Measurements from ENCODE around the gene ZNF747.
A peak's percentile ranks its signal among the peaks of the same experiment; 100 is the strongest.
"Not testable (repeated sequence)": the region's sequence is repeated elsewhere in the genome, so short reads cannot be mapped to it uniquely, and the experiment has no call there.

The ZNF747 gene

DNA sequence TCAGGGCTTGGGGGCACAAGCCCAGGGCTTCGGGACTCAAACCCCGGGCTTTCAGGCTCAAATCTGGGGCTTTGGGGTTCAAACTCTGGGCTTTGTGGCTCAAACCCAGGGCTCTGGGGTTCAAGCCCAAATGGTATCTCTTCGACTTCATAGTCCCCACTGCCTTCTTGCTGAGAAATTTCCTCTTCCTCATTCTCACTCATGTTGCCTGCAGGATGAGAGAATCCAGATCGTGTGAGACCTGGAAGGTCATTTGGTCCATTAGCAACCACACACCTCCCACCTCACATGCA is 8.9 kb downstream of the ZNF747 start:
- TF ChIP-seq, protein P1, sequence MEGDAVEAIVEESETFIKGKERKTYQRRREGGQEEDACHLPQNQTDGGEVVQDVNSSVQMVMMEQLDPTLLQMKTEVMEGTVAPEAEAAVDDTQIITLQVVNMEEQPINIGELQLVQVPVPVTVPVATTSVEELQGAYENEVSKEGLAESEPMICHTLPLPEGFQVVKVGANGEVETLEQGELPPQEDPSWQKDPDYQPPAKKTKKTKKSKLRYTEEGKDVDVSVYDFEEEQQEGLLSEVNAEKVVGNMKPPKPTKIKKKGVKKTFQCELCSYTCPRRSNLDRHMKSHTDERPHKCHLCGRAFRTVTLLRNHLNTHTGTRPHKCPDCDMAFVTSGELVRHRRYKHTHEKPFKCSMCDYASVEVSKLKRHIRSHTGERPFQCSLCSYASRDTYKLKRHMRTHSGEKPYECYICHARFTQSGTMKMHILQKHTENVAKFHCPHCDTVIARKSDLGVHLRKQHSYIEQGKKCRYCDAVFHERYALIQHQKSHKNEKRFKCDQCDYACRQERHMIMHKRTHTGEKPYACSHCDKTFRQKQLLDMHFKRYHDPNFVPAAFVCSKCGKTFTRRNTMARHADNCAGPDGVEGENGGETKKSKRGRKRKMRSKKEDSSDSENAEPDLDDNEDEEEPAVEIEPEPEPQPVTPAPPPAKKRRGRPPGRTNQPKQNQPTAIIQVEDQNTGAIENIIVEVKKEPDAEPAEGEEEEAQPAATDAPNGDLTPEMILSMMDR (IDR thresholded peaks at IDR 0.05; ENCODE audit: insufficient read depth, low read length, missing control alignments), result no peak
- ChIA-PET POLR2A (interaction anchor here (0.6 to 0.9 kb wide), 2 partner anchors 96 to 537 kb away, joined by 3 read pairs; partner anchors contain the start of gene DCTPP1), CTCF (interaction anchor here (2.3 kb wide), 1 partner anchor 10 kb away, joined by 9 read pairs; the partner anchor contains the start of gene ZNF747)
- H3K4me3 ChIP-seq (ENCODE audit: low read depth, low read length), result peak overlapping the region; percentile 80
- DNase-seq (ENCODE audit: low read depth, low spot score), result no peak

GRCh38 chr16:30524575-30525568 is 9.8 kb downstream of the ZNF747 start:
- TF ChIP-seq, protein P1 (IDR thresholded peaks at IDR 0.05; ENCODE audit: insufficient read depth, low read length, missing control alignments), result no peak
- no peak for DNase-seq (ENCODE audit: low read depth, low spot score)
- CTCF ChIA-PET, result interaction anchor here (0.8 to 2.3 kb wide), 2 partner anchors 10 to 104 kb away, joined by 3 to 9 read pairs; partner anchors contain the start of gene ZNF747
- H3K4me3 ChIP-seq (ENCODE audit: low read depth, low read length), result no peak overlapping the region
- POLR2A ChIA-PET, result interaction anchor here (0.6 to 0.9 kb wide), 2 partner anchors 95 to 538 kb away, joined by 3 read pairs; partner anchors contain the start of gene DCTPP1

DNA sequence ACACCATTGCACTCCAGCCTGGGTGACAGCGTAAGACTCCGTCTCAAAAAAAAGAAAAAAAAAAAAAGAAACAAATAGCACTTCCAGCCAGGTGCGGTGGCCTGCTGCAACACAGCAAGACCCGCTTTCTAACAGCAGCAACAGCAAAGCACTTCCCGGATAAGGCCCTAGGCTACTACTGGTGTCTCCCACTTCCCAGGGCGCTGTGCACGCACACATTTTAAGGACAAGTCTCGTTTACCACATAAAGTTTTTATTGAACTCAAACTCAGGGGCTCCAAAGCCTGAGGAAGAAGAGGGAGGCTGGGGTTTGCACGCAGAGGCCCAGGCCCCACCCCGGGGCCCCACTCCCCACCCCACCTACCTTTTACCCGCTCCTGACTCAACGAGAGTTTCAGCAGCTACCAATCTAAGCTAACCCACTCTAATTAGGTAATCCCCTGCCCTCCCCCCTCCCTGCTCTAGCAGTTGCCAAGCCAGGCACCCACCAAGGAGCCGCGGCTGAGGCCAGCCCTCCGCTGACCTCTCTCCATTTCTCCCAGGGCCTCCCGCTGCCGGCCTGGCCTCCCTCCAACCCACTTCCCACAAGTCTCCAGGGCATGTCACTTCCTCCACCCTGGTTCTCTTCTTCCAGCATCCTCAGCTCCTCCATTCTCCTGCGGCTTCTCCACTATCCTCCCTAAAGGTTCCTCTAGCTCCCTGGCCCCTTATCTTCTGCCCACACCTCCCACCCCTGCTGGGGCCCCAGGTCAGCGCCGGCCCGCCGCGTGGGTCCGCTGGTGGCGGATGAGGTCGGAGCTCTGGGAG is 10.7 kb downstream of the ZNF747 start:
- POLR2A ChIA-PET, result no interaction called here
- CTCF ChIA-PET, result interaction anchor here (0.8 to 2.3 kb wide), 2 partner anchors 11 to 105 kb away, joined by 3 to 9 read pairs; partner anchors contain the start of gene ZNF747
- H3K4me3 ChIP-seq (ENCODE audit: low read depth, low read length), result no peak overlapping the region
- DNase-seq (ENCODE audit: low read depth, low spot score), result no peak
- TF ChIP-seq, protein P1 (IDR thresholded peaks at IDR 0.05; ENCODE audit: insufficient read depth, low read length, missing control alignments), result no peak

DNA sequence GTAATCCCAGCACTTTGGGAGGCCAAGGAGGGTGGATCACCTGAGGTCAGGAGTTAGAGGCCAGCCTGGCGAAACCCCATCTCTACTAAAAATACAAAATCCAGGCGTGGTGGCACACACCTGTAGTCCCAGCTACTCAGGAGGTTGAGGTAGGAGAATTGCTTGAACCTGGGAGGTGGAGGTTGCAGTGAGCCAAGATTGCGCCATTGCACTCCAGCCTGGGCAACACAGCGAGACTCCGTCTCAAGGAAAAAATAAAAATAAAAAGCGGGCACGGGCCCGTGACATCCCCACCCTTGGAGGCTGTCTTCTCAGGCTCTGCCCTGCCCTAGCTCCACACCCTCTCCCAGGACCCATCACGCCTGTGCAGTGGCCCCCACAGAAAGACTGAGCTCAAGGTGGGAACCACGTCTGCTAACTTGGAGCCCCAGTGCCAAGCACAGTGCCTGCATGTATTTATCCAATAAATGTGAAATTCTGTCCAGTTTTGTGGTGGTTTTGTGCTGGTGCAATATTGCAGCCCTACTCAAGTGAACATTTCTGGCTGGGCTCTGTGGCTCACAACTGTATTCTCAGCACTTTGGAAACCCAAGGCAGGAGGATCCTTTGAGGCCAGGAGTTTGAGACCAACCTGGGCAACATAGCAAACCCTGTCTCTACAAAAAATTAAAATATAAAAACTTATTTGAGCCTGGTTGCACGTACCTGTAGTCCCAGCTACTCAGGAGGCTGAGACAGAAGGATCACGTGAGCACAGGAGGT is 11.8 kb downstream of the ZNF747 start:
- POLR2A ChIA-PET; H3K4me3 ChIP-seq (ENCODE audit: low read depth, low read length); DNase-seq (ENCODE audit: low read depth, low spot score): not testable (repeated sequence)
- CTCF ChIA-PET, result interaction anchor here (1.0 to 1.6 kb wide), 2 partner anchors 11 to 13 kb away, joined by 3 to 4 read pairs; no protein-coding TSS in a partner anchor

DNA sequence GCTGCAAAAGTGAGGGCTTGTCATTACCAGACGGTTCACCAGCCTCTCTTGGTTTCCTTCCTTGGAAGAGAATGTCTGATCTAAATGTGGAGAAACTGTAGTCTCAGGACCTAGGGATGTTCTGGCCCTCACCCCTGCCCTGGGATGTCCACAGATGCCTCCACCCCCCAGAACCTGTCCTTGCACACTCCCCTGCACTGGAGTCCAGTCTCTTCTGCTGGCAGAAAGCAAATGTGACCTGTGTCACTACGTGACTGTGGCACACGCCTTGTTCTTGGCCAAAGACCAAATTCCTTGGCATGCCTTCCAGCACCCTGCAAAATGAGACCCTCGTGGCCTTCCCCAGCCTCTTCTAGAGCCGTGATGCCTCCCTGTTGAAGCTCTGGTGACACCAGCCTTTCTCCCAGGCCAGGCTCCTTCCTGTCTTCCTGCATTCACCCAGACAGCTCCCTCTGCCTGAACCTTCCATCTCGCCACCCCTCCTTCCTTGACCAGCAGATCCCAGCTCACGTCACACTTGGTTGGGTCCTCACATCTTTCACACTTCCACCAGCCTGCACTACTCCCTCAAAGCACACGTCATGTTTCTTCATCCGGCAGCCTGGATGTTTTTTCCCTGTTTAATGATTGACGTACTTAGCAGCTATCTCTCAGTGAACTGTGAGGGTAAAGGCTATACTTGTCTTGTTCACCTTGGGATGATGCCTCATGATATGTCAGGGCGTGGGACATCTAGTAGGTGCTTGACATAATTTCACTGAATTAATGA is 12.6 kb downstream of the ZNF747 start:
- CTCF ChIA-PET, result interaction anchor here (1.0 to 1.6 kb wide), 2 partner anchors 10 to 12 kb away, joined by 3 to 4 read pairs; no protein-coding TSS in a partner anchor

More for the DNA sequence above, 12.6 kb downstream of the ZNF747 start:
- no peak overlapping the region for H3K4me3 ChIP-seq (ENCODE audit: low read depth, low read length)
- POLR2A ChIA-PET, result no interaction called here
- TF ChIP-seq, protein P1 (IDR thresholded peaks at IDR 0.05; ENCODE audit: insufficient read depth, low read length, missing control alignments), result no peak
- no peak for DNase-seq (ENCODE audit: low read depth, low spot score)
